ENCODE data around the gene FLAD1.

Gene FLAD1

DNA sequence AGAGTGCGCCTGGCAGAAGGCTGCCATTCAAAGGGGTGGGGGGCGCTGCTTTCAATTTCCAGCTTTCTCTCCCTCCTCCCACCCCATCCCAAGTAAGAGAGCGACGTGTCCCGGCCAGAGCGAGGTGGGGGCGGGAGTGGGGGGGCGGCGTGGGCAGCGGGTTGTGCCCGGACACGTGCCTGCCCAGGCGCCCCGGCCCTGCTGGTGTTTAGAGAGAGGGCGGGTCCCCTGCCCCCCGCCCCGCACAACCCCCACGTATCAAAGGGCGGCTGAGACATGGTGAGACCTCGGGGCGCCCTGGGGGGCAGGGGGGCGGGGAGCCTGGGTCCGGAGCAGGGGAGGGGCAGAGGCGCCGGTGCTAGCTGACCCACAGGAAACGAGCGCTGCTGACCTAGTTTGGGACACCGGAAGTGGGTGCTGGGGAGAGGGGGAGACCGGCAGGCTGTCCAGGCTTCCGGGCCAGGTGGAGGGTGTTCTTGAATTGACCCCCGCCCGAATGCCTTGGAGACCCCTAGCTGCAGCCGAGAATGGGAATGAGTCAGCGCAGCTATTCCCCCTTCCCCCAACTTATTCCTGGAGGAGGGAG is 20.7 kb downstream of the FLAD1 start:
- no peak for DNase-seq (ENCODE audit: low read depth in 2 of 2)

- no peak for DNase-seq (ENCODE audit: low read depth in 2 of 2)
Observed at GRCh38 chr1:155004352-155005075, 21.4 kb downstream of the FLAD1 start.

- DNase-seq (ENCODE audit: low read depth in 2 of 2): no peak
Observed at GRCh38 chr1:155005076-155006011, 22.2 kb downstream of the FLAD1 start.

GRCh38 chr1:155006601-155007101 is 23.5 kb downstream of the FLAD1 start:
- DNase-seq (ENCODE audit: low read depth in 2 of 2): no peak

GRCh38 chr1:155007251-155007828 is 24.2 kb downstream of the FLAD1 start:
- no peak for DNase-seq (ENCODE audit: low read depth in 2 of 2)

GRCh38 chr1:155008015-155008941 is 25.1 kb downstream of the FLAD1 start:
- DNase-seq (ENCODE audit: low read depth in 2 of 2): no peak

DNA sequence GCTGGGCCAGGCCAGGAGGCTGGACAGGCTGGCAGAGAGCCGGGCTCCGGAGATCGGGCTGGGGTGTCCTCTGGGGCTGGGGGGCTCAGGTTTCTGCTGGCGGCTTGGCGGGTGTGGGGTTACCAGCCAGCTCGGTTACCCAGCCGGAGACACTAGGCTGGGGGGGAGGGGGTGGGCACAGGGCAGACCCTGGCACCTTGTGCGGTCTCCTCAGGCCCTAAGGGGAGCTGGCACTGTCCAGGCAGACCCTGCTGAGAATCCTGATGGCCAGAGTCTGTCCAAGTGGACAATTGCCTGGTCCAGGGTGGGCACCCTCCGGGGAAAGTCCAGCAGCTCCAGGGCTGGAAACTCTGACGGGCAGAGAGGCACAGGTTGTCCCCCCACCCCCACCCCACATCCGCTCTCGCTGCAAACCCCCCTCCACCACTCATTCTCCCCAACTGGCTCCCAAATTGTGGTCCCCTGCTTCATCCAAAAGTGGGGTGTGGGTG is 26.1 kb downstream of the FLAD1 start:
- no peak for DNase-seq (ENCODE audit: low read depth in 2 of 2)

- DNase-seq (ENCODE audit: low read depth in 2 of 2): no peak
Observed at GRCh38 chr1:155009742-155010141, 26.6 kb downstream of the FLAD1 start.

- DNase-seq (ENCODE audit: low read depth in 2 of 2): no peak
Observed at GRCh38 chr1:155010211-155010918, 27.2 kb downstream of the FLAD1 start.

- DNase-seq (ENCODE audit: low read depth in 2 of 2): no peak
Observed at GRCh38 chr1:155011004-155011416, 27.9 kb downstream of the FLAD1 start.

DNA sequence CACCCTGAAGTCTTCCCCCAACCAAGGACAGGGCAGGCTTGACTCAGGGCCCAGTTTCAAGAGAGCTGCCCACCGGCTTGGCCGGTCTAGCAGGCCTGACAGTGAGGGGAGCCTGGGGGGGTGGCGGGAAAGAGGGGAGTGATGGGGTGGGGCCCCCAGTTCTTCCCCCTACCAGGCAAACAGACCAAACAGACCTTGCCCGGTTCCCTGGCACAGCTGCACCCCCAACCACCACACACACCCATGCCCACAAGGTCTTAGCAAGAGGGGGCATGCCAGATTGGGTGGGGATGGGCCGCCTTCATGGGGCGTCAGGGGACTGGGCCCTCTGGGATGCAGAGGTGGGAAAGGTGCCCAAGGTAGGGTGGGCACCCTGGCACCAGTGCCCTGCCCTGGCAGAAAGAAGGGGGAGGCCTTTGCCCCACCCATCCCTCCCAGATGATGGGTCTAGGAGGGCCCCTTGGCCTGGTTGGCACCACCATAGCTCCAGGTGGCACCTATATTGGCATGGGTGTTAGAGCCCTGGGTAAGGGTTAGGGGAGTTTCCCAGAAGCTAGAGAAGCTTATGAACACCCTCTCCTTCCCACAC is 28.4 kb downstream of the FLAD1 start:
- DNase-seq (ENCODE audit: low read depth in 2 of 2): no peak

- no peak for DNase-seq (ENCODE audit: low read depth in 2 of 2)
Observed at GRCh38 chr1:155012026-155012546, 28.9 kb downstream of the FLAD1 start.

DNA sequence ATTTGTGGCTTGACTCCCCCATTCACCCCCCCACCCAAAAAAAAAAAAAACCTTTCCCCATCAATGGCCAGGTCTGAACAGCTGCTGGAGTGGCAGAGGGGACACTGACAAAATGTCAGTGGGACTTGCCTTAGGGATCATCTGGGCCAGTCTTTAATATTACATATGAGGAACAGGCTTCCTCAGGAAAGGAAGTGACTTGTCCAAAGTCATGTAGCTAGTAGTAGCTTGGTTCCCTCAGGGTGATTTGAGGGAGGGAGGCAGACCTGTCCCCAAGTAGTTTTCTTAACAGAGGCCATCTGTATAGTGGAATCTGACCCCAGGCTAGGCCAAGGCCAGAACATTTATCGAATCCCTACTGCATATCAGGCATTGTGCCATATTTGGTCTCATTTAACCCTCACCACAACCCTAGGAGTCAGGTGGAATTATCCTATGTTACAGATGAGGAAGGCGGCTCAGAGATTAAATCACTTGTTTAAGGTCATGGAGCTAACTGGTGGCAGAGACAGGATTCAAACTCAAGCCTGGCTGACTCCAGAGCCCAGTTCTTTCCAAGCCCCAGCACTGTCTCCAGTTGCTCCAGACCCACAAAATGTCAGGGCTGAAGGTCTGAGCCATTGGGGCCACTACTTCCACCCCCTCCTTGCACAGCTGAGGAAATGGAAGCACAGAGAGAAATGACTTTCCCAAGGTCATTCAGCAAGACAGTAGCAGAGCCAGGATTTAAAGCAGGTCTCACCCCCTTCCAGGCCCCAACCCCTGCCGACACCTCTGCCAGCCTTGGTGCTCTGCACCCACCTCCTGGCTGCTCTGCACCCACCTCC is 29.8 kb downstream of the FLAD1 start:
- no peak for DNase-seq (ENCODE audit: low read depth in 2 of 2)

- DNase-seq (ENCODE audit: low read depth in 2 of 2): no peak
Observed at GRCh38 chr1:155013632-155014031, 30.5 kb downstream of the FLAD1 start.

DNA sequence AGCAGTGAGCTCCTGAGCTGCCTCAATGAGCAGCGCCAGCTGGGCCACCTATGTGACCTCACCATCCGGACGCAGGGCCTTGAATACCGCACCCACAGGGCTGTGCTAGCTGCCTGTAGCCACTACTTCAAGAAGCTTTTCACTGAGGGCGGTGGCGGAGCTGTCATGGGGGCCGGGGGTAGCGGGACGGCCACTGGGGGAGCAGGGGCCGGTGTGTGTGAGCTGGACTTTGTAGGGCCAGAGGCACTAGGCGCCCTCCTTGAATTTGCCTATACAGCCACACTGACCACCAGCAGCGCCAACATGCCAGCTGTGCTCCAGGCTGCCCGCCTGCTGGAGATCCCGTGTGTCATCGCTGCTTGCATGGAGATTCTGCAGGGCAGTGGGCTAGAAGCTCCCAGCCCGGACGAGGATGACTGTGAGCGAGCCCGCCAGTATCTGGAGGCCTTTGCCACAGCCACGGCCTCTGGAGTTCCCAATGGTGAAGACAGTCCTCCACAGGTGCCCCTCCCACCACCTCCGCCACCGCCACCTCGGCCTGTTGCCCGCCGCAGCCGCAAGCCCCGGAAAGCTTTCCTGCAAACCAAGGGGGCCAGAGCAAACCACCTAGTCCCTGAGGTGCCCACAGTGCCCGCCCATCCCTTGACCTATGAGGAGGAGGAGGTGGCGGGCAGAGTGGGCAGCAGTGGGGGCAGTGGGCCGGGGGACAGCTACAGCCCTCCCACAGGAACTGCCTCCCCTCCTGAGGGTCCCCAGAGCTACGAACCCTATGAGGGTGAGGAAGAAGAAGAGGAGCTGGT is 31.8 kb downstream of the FLAD1 start:
- no peak for DNase-seq (ENCODE audit: low read depth in 2 of 2)

DNA sequence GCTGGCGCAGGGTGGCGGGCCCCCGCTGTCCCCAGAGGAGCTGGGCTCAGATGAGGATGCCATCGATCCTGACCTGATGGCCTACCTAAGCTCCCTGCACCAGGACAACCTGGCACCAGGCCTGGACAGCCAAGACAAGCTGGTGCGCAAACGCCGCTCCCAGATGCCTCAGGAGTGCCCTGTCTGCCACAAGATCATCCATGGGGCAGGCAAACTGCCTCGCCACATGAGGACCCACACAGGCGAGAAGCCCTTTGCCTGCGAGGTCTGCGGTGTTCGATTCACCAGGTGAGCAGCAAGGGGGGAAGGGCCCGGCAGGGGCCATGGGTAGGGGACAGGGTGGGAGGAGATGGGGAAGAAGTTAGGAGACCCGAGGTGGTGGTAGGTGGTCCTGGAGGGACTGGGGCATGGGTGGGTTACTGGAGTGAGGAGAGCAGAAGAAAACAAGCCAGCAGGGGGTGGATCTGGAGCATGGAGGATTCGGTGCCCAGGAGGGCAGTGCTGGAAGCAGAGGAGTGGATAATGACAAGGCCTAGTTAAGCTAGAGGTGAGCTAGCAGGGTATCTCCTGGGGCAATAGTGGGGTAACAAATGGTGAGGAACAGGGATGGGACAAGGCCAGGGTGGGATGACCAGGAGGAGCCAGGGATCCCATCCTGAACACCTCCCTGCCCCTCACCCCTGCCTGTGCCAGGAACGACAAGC is 32.5 kb downstream of the FLAD1 start:
- no peak for DNase-seq (ENCODE audit: low read depth in 2 of 2)

DNA sequence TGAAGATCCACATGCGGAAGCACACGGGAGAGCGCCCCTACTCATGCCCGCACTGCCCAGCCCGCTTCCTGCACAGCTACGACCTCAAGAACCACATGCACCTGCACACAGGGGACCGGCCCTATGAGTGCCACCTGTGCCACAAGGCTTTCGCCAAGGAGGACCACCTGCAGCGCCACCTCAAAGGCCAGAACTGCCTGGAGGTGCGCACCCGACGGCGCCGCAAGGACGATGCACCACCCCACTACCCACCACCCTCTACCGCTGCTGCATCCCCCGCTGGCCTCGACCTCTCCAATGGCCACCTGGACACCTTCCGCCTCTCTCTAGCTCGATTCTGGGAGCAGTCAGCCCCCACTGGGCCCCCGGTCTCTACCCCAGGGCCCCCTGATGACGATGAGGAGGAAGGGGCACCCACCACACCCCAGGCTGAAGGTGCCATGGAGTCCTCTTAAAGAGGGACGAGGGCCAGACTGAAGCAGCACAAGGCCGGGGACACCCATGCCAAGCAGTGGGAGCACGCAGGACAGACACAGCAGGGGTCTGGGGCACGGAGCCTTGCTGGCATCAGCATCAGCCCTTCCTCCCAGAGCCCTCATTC is 33.2 kb downstream of the FLAD1 start:
- no peak for DNase-seq (ENCODE audit: low read depth in 2 of 2)
